ENCODE measurements around the gene CEP170.

GRCh38 chr1:243216741-243217140 is 38.3 kb downstream of the CEP170 start:
- TF ChIP-seq, protein P1, sequence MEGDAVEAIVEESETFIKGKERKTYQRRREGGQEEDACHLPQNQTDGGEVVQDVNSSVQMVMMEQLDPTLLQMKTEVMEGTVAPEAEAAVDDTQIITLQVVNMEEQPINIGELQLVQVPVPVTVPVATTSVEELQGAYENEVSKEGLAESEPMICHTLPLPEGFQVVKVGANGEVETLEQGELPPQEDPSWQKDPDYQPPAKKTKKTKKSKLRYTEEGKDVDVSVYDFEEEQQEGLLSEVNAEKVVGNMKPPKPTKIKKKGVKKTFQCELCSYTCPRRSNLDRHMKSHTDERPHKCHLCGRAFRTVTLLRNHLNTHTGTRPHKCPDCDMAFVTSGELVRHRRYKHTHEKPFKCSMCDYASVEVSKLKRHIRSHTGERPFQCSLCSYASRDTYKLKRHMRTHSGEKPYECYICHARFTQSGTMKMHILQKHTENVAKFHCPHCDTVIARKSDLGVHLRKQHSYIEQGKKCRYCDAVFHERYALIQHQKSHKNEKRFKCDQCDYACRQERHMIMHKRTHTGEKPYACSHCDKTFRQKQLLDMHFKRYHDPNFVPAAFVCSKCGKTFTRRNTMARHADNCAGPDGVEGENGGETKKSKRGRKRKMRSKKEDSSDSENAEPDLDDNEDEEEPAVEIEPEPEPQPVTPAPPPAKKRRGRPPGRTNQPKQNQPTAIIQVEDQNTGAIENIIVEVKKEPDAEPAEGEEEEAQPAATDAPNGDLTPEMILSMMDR (IDR thresholded peaks at IDR 0.05): no peak
- TF ChIP-seq POLR2A (IDR thresholded peaks at IDR 0.05): no peak
- TF ChIP-seq POLR2AphosphoS5 (IDR thresholded peaks at IDR 0.05): no peak
